HepG2 (cell line): ENCODE measurements around the gene YIPF5. TPM values are rescaled to one million over a fixed set of nuclear protein-coding genes. Genes with fewer than 3 reads are reported as not detected.

Source experiments
- ATAC-seq: fragments of 200-7000 bp; cut with Tn5 transposase; 3 replicates; pipeline ENCODE4 v1.9.1; 2020; ENCODE audit warnings: mild to moderate bottlenecking, moderate library complexity
- BruUV-seq: library from RNA; stranded (reverse); fragments of 400-500 nt; replicated peaks from 2 replicates; lab custom pipeline; 2021; lab: Mats Ljungman, UMichigan
- CTCF ChIA-PET: fragments of 300-600 bp; formaldehyde crosslinking; extraction: SDS; loops from one replicate; lab custom pipeline; 2021; ENCODE audit warnings: low total read pairs, inconsistent platforms, low intra/inter-chr PET ratio; lab: Yijun Ruan, JAX
- POLR2A ChIA-PET: fragments of 350-600 bp; sonication (Branson Sonifier 250); formaldehyde crosslinking; loops from one replicate; lab custom pipeline; 2020; ENCODE audit warnings: antibody characterized with exemption, inconsistent platforms; lab: Yijun Ruan, JAX
- DNase-seq: peaks from one replicate; pipeline ENCODE4 v3.0.0-alpha.2; 2015; ENCODE audit warnings: low spot score
- FAIRE-seq: peaks from 3 replicates; lab custom pipeline; 2011; peaks lifted over from hg19 to GRCh38; lab: Jason Lieb, UNC
- H2AFZ ChIP-seq: one replicate; pipeline ENCODE4 v1.6.1; 2011; ENCODE audit warnings: low read length, inconsistent platforms
- H3K27ac ChIP-seq: fragments of 300-600 bp; 3 replicates; pipeline ENCODE4 v1.8.0; 2011; ENCODE audit warnings: mixed run types, mild to moderate bottlenecking, mixed read lengths, low read length, inconsistent platforms; ENCODE audit not compliant: insufficient read depth; ENCODE audit errors: extremely low read length
- H3K27me3 ChIP-seq, 2 experiments: fragments of 200-600 bp in 1 of 2; 2 replicates in 1 of 2; 3 replicates in 1 of 2; pipeline versions ENCODE4 v1.6.0 to v1.8.0; 2011; ENCODE audit warnings: low read length in 2 of 2, mild to moderate bottlenecking in 2 of 2, moderate library complexity in 2 of 2, inconsistent platforms in 1 of 2; ENCODE audit not compliant: insufficient read depth in 2 of 2, control insufficient read depth in 1 of 2
- H3K36me3 ChIP-seq, 2 experiments: fragments of 200-600 bp in 1 of 2; replicated peaks in 1 of 2; 2 replicates in 1 of 2; 3 replicates in 1 of 2; pipeline versions ENCODE4 v1.5.1 to v1.8.0; 2011; ENCODE audit warnings: low read length in 2 of 2, inconsistent platforms in 1 of 2; ENCODE audit not compliant: insufficient read depth in 2 of 2, control insufficient read depth in 1 of 2
- H3K4me1 ChIP-seq: 2 replicates; pipeline ENCODE4 v1.5.1; 2012; ENCODE audit warnings: low read length, inconsistent platforms; ENCODE audit not compliant: insufficient read depth
- H3K4me2 ChIP-seq: 2 replicates; pipeline ENCODE4 v1.6.0; 2011; ENCODE audit warnings: low read depth, low read length, inconsistent platforms
- H3K4me3 ChIP-seq, 3 experiments: fragments of 200-600 bp in 1 of 3; sonication (generic), shearing (Covaris generic) in 1 of 3; replicated peaks in 1 of 3; 2 replicates each; pipeline ENCODE4 v1.5.1; 2011 to 2016; ENCODE audit warnings: low read length in 3 of 3, inconsistent platforms in 2 of 3, low read depth in 2 of 3, mild to moderate bottlenecking in 2 of 3, control low read depth in 1 of 3, mixed read lengths in 1 of 3; ENCODE audit not compliant: insufficient read depth in 1 of 3
- H3K79me2 ChIP-seq: one replicate; pipeline ENCODE4 v1.6.1; 2011; ENCODE audit warnings: low read length, inconsistent platforms; ENCODE audit not compliant: insufficient read depth
- H3K9ac ChIP-seq: 2 replicates; pipeline ENCODE4 v1.6.0; 2011; ENCODE audit warnings: mild to moderate bottlenecking, low read depth, low read length, inconsistent platforms; ENCODE audit not compliant: insufficient read depth
- H3K9me3 ChIP-seq: 2 replicates; pipeline ENCODE4 v1.5.1; 2012; ENCODE audit warnings: mild to moderate bottlenecking, low read length
- H4K20me1 ChIP-seq: 2 replicates; pipeline ENCODE4 v1.6.0; 2011; ENCODE audit warnings: inconsistent platforms, mild to moderate bottlenecking, low read length, moderate library complexity; ENCODE audit not compliant: insufficient read depth
- CBX5 ChIP-seq: sonication (generic); formaldehyde crosslinking; IDR thresholded peaks from 2 replicates; pipeline ENCODE4 v1.4.0; 2020; ENCODE audit warnings: missing genetic modification reagents, borderline replicate concordance
- CCAR2 ChIP-seq: fragments of 200-400 bp; formaldehyde crosslinking; optimal IDR thresholded peaks from 2 replicates; pipeline ENCODE3; 2018; ENCODE audit warnings: low read depth, mild to moderate bottlenecking, low read length, moderate library complexity
- ETV5 ChIP-seq: IDR thresholded peaks from 2 replicates; pipeline ENCODE4 v1.6.1; 2018; ENCODE audit warnings: missing biosample characterization, missing genetic modification reagents, inconsistent platforms, borderline replicate concordance
- KLF16 ChIP-seq, 2 experiments: sonication (generic) in 1 of 2; formaldehyde crosslinking in 1 of 2; IDR thresholded peaks; 2 replicates each; pipeline versions ENCODE4 v1.6.1 to v1.8.0; 2016 to 2023; ENCODE audit warnings: missing genetic modification reagents in 2 of 2, missing compliant biosample characterization in 1 of 2
- STAG1 ChIP-seq: sonication (generic); formaldehyde crosslinking; IDR thresholded peaks from 2 replicates; pipeline ENCODE4 v1.4.0; 2020; ENCODE audit warnings: missing genetic modification reagents
- ZNF547 ChIP-seq: sonication (generic); formaldehyde crosslinking; IDR thresholded peaks from 2 replicates; pipeline ENCODE4 v1.5.1; 2020; ENCODE audit warnings: mild to moderate bottlenecking, missing genetic modification reagents
- ZNF883 ChIP-seq: sonication (generic); formaldehyde crosslinking; IDR thresholded peaks from 2 replicates; pipeline ENCODE4 v1.5.1; 2020; ENCODE audit warnings: mild to moderate bottlenecking, missing genetic modification reagents; ENCODE audit errors: not compliant biosample characterization
- ZSCAN12 ChIP-seq: sonication (generic); formaldehyde crosslinking; IDR thresholded peaks from 2 replicates; pipeline ENCODE4 v1.9.0; 2021; ENCODE audit warnings: mild to moderate bottlenecking, missing genetic modification reagents
- WGBS: methylation state at CpG from one replicate; pipeline ENCODE4 v1.1.6; 2017; ENCODE audit warnings: low lambda C conversion rate; 5-methylcytosine and 5-hydroxymethylcytosine counted together
- in situ Hi-C: cut with HindIII; loops from 2 replicates; pipeline ENCODE4 v1.10.0; 2017; ENCODE audit warnings: low pct_unique_long_range_greater_than_20kb; ENCODE audit not compliant: extremely low pct_ligation_motif_present
- intact Hi-C: fragments of 100-400 bp; cut with micrococcal nuclease; formaldehyde crosslinking; loops from one replicate; pipeline ENCODE4 v1.10.0; 2022; ENCODE audit not compliant: unreplicated experiment
- polyA plus RNA-seq, 8 experiments: library from polyadenylated mRNA; depleted of rRNA in 3 of 8; stranded (reverse) in 7 of 8; unstranded in 1 of 8; fragments of >200 nt; fragmentation: Illumina TruSeq in 4 of 8; extraction: Trizol in 4 of 8; gene quantifications; 2 replicates each; pipeline versions ENCODE4 v1.2.1 to v1.2.3, GENCODE V29; 2011 to 2016; ENCODE audit warnings: low read depth in 4 of 8, missing spikeins in 1 of 8, mixed read lengths in 1 of 8; ENCODE audit not compliant: insufficient read depth in 1 of 8
- total RNA-seq, 5 experiments: library from RNA; depleted of rRNA; stranded (reverse); fragments of >200 nt; fragmentation: Illumina TruSeq; extraction: Trizol; gene quantifications; 2 replicates each; pipeline ENCODE4 v1.2.3, GENCODE V29; 2016; ENCODE audit warnings: low read depth in 1 of 5
- TF ChIP-seq, protein P1 (sequence below): sonication (generic); formaldehyde crosslinking; IDR thresholded peaks from 2 replicates; pipeline ENCODE4 v1.8.0; 2022; ENCODE audit warnings: missing genetic modification reagents, low read depth, mild to moderate bottlenecking, borderline replicate concordance
- TF ChIP-seq, protein P2 (sequence below): IDR thresholded peaks from 2 replicates; pipeline ENCODE4 v1.6.1; 2016; ENCODE audit warnings: missing biosample characterization, missing genetic modification reagents, low read depth
- TF ChIP-seq, protein P3 (sequence below): sonication (generic); formaldehyde crosslinking; conservative IDR thresholded peaks from 2 replicates; pipeline ENCODE4 v1.8.0; 2022; ENCODE audit warnings: low read depth, missing genetic modification reagents

The YIPF5 gene
- total and polyA plus RNA-seq, 2 of the 13 experiments (the other 11 are each of a cell fraction or from before 2014, with no cell fraction given): 61.4 to 73.6 TPM

DNA sequence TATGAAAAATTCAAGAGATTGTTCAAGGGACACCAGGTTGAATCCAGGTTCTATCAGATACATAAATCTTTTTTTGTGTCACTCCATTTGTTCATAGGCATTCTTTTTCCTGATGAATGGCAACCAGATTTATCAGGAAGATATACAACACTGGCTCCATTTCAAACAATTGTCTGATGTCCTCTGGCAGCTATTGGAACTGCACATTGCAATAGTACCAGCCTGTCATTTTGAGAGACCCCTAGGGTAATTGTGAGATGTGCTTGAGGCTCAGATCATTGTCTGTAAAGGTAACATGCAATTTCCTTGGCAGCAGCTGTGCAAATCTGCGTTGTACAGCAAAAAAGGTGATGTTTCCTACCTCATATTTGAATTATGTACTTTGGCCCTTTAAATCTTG is 26.2 kb upstream of the YIPF5 start (continued):
- TF ChIP-seq, protein P1, sequence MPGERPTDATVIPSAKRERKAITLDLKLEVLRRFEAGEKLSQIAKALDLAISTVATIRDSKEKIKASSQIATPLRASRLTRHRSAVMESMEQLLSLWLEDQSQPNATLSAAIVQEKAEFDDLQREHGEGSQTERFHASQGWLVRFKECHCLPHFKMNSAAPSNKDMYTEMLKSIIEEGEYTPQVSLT (CRISPR knock-in tag): no peak
- TF ChIP-seq ZNF883 (no peak), ZSCAN12 (CRISPR knock-in tag) (no peak), ZNF547 (no peak), STAG1 (CRISPR knock-in tag) (no peak), CBX5 (CRISPR knock-in tag) (no peak), CCAR2 (no peak)
- TF ChIP-seq, protein P2, sequence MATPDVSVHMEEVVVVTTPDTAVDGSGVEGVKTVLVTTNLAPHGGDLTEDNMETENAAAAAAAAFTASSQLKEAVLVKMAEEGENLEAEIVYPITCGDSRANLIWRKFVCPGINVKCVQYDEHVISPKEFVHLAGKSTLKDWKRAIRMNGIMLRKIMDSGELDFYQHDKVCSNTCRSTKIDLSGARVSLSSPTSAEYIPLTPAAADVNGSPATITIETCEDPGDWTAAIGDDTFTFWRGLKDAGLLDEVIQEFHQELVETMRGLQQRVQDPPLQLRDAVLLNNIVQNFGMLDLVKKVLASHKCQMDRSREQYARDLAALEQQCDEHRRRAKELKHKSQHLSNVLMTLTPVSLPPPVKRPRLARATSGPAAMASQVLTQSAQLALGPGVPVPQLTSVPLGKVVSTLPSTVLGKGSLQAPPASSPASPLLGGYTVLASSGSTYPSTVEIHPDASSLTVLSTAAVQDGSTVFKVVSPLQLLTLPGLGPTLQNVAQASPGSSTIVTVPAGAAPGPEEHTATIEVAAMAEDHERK: no peak

DNA sequence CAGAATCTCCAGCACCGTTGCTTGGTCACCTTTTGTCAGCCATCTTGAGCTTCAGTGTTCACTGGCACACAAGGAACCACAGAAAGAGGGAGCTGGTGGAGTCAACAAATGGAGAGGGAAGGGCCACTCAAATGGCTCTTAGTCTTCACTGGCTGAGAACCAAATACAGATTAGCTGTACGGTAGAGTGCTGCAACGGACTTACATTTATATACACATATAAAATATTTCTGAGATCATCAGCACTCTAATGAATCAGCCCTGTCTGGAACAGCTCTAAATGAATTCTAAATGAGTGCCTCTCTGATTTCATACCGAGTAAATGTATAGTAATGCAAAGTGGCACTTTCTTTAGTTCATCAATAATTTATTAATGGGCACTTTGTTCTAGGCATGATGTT is 25.0 kb upstream of the YIPF5 start:
- H3K9me3 ChIP-seq: no peaks in the 10 kb centered on the region
- FAIRE-seq: no peak
- intact Hi-C loops: no loop called here
- H4K20me1 ChIP-seq: no peaks in the 10 kb centered on the region
- ChIA-PET POLR2A (no interaction called here), CTCF (no interaction called here)
- DNase-seq: no peak
- H3K36me3 ChIP-seq: no peaks in the 10 kb centered on the region
- no peak overlapping the region for H2AFZ ChIP-seq
- no TSS peak for BruUV-seq
- no peaks in the 10 kb centered on the region for H3K4me1 ChIP-seq
- in situ Hi-C loops: no loop called here
- no peak for ATAC-seq
- 21% methylated on average over 4 of the region's 4 CpGs for WGBS
- H3K9ac ChIP-seq: no peak overlapping the region
- no peak overlapping the region for H3K4me2 ChIP-seq
- no peaks in the 10 kb centered on the region for H3K27me3 ChIP-seq
- H3K79me2 ChIP-seq: no peaks in the 10 kb centered on the region
- H3K4me3 ChIP-seq: no peak overlapping the region
- TF ChIP-seq, protein P3, sequence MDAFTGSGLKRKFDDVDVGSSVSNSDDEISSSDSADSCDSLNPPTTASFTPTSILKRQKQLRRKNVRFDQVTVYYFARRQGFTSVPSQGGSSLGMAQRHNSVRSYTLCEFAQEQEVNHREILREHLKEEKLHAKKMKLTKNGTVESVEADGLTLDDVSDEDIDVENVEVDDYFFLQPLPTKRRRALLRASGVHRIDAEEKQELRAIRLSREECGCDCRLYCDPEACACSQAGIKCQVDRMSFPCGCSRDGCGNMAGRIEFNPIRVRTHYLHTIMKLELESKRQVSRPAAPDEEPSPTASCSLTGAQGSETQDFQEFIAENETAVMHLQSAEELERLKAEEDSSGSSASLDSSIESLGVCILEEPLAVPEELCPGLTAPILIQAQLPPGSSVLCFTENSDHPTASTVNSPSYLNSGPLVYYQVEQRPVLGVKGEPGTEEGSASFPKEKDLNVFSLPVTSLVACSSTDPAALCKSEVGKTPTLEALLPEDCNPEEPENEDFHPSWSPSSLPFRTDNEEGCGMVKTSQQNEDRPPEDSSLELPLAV (CRISPR knock-in tag): no peak
- TF ChIP-seq ETV5 (CRISPR knock-in tag) (no peak), KLF16 (CRISPR knock-in tag; IDR thresholded peaks at IDR 0.05) (no peak)
- TF ChIP-seq, all 625 proteins: peak for 0
- no peak overlapping the region for H3K27ac ChIP-seq
